Measurements from ENCODE around the gene DCC. TPM values are rescaled to one million over a fixed set of nuclear protein-coding genes. Genes with fewer than 3 reads are reported as not detected.
A peak's percentile ranks its signal among the peaks of the same experiment; 100 is the strongest.
"Not testable (repeated sequence)": the region's sequence is repeated elsewhere in the genome, so short reads cannot be mapped to it uniquely, and the experiment has no call there.

The DCC gene
- total RNA-seq, 2 donors from 2014 or later = 0.03 TPM; not detected in 1

DNA sequence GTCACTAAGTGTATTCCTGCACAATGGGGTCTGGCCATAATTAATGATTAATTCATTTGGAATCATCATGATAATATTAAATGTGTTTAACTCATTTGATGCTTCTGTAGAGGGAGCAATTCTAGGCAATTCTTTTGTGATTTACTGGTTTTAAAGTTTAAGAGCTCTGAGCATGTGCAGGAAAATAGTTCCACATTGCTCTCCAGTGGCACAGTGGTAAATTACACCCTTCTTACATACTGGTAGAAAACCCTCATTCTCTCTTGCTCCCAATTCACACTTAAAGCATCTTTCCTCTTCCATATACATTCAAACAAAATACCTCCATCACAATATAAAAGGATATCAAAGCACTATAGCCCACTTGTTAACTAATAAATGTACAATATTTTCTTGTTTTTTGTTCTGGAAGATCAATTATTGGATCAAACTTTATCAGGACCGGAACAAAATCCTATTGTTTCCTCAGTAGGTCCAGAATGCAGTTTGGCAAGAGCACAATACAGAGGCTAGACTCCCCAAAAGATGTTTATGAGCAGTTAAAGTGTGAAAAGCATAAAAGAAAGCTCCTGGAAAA is 1040.2 kb downstream of the DCC start:
- intact Hi-C loops (cut with DNase I) = no loop called here
- no peak for ATAC-seq

DNA sequence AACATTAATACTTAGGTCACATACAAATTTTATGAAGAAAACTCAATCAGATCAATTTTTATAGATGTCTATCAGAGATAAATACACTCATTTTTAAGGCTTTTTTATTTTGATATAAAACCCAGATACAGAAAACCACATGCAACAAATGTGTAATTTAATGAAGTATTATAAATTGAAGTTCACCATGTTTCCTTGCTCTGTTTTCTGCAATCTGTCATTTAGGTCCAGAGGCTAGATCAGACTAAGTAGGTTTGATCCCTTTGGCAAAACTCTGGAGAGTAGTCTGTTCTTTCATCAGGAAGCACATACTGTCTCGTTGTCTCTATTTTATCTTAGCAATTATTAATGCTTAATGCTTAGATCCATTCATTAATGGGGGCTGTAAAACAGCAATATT is 1042.9 kb downstream of the DCC start:
- intact Hi-C loops (cut with DNase I) = no loop called here
- no peak for DNase-seq
- ATAC-seq = no peak

More for the DNA sequence above, 1040.2 kb downstream of the DCC start:
- no peak for DNase-seq

DNA sequence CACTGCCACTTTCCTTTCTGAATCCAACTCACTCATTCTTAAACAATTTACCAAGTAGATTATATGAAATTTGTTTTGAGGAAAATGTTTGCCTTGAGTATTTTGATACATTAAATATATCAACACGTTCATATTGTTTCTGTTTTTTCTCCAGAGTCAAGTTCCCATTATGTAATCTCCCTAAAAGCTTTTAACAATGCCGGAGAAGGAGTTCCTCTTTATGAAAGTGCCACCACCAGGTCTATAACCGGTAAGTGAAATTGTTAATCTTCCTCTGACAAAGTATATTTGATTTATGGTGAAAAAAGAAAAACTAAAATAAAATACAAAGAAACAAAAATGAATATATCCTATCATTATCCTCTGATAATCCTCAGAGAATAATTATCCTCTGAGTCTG is 1045.9 kb downstream of the DCC start:
- ATAC-seq = no peak
- intact Hi-C loops (cut with DNase I) = no loop called here

DNA sequence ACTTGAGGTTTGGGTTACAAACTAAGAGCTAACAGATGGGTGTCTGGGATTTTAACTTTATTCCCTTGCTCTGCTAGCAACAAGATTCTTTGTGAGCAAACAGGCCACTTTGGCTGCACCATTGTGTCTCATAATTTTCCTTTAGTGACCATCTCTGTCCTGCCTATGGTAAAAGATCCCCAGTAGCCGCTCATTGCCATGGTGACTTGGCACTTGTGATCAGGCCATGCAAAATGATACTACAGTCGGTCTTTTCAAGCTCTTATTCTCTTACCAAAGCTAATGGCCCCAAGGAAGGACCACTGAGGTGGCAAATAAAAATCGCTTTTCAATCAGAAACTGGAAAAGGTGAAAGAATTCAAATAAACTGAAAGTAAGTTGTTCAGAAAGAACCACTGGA is 1047.6 kb downstream of the DCC start:
- ATAC-seq = no peak
- intact Hi-C loops (cut with DNase I) = no loop called here
- DNase-seq = no peak

More for the DNA sequence above, 1045.9 kb downstream of the DCC start:
- DNase-seq = no peak

DNA sequence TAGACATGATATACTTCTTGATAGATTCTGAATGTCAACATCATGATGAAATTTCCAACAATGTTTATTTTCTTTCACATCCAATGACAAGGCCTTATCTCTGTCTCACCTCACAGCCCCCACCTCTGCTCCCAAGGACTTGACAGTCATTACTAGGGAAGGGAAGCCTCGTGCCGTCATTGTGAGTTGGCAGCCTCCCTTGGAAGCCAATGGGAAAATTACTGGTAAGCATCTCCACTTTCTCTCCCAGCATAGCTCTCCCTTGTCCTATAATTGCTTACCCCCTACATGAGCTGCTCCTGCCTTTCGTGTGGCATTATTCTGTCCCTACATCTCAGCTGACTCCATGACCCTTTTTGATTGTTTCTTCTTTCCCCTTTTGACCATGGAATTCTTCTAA is 1062.7 kb downstream of the DCC start:
- intact Hi-C loops (cut with DNase I) = no loop called here
- ATAC-seq (no peak), DNase-seq (no peak)

DNA sequence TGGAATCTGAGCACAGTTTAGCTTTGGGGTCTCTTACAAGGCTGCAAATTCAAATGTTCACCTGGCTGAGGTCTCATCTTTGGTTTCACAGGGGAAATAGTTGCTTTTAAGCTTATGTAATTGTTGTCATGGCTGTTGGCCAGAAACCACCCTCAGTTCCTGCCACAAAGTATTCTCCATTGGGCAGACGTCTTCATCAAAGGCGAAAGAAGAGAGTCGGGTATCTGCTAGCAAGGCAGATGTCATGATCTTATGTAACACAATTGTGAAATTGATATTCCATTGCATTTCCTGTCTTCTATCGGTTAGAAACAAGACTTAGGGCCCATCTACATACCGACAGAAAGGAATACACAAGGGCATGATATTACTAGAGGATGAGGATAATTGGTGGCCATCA is 1068.3 kb downstream of the DCC start:
- DNase-seq (no peak), ATAC-seq (no peak)
- intact Hi-C loops (cut with DNase I) = no loop called here

DNA sequence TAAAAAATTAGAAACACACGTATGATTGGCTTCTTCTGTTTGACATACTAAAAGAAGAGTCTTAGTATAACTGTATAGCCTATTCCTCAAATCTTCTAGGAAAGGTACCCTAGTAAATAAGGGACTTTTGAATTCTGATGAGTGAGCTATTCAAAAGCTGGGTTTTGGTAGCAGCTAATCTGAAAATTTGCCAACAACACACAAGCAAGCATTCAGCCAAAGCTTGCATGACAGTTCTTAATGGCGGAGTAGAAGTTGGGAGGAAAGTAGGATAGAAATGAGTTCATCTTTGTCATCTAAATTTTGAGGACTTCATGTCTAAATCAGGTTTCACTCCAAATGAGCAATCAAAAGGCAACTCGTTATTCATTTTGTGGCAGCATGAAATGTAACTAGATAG is 1071.5 kb downstream of the DCC start:
- DNase-seq = no peak
- intact Hi-C loops (cut with DNase I) = no loop called here
- no peak for ATAC-seq

DNA sequence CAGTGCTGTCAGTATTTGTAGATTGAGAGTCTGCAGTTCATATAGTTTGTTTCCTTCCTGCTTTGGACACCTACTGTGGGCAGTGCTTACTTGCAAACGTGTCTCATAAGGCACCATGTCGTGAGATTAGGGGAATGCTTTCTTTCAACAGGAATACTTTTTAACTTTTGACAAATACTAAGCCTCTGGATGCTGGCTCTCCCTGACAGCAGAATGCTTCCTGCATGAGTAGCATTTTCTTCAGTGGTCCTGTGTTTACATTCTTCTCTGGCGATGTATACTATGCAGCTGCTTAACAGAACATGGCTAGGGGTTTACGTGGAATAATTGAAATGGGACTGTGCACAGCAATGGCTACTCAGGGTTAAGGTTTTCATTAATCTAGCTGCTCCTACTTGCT is 1077.0 kb downstream of the DCC start:
- DNase-seq = no peak

DNA sequence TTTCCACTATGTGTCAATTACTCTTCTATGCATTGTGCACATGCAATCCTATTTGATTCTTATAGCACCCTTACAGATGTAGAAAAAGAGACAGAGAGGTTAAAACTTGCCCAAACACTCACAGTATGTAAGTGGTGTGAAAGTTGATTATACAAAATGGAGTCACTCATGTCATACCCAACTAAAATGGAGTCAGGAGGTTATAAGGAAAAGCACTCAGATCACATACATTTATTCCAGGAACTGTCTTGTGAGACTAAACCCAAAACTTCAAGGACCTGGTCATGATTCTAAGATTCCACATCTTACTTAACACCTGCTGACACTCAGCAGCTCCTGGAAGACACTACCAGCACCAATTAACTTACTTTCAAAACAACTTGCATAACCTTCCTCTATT is 1081.9 kb downstream of the DCC start:
- intact Hi-C loops (cut with DNase I) = no loop called here
- no peak for DNase-seq
- ATAC-seq = no peak

More for the DNA sequence above, 1077.0 kb downstream of the DCC start:
- no peak for ATAC-seq
- intact Hi-C loops (cut with DNase I) = no loop called here

DNA sequence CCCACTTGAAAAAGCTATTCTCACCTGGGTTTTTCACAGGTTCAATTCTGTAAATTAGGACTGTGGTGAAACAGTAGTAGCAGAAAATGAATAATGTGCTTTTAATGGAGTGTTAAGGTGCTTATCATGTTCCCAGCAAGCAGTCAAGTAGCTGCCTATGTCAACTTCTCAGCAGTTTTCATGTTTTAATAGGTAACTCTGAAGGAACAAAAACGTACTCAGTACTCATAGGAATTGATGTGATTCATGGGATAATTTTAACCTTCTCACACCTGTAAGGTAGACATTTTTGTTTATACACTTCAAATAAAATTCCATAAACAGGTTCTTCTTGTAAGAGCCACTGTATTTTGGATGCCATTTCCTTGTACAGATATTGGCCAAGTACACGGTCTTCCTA is 1082.9 kb downstream of the DCC start:
- intact Hi-C loops (cut with DNase I) = no loop called here
- ATAC-seq = no peak
- no peak for DNase-seq

DNA sequence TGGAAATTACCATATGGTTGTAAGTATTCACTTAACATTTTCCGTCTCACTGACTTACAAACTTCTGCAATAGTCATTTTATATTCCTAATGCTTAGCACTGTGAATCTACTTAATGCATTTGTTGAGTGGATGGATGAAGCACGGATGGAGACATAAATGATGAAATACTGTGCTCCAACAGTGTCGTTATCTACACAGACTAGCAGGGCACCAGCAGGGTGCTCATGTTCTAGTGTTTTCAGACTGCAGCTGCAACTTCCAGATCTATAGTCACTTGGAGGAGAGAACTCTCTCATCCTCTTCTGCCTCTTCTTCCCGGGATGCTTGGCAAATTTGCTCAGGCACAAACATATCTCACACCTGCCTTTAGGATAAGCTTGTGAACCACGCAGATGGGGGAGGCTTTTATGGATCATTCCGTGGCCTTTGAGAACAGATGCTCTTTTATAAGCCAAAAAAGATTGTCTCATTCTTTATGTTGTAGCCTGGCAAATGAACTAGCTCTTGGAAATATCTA is 1086.7 kb downstream of the DCC start:
- intact Hi-C loops (cut with DNase I) = no loop called here
- no peak for DNase-seq
- ATAC-seq = no peak

DNA sequence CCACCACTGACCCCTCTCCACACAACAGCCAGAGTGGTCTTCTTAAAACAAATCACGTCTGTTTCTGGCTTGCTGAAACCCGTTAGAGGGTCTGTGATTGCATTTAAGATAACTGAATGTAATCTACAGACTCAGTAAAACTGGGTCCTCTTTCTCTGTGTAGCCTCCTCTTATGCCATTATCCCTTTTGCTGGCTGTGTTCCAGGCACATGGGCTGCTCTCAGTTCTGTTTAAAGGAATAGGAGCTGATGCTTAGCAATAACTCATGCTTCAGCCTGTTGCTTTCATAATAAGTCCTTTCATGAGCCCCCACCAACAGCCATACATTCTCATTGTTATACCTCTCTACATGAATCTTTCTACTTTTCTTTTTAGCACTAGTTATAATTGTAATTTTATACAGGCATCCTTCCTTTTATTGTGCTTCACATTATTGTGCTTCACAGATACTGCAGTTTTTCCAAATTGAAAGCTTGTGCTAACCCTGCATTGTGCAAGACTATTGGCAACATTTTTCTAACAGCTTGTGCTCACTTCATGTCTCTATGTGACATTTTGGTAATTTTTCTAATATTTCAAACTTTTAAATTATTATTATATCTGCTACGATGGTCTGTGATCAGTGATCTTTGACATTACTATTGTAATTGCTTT is 1101.9 kb downstream of the DCC start:
- intact Hi-C loops (cut with DNase I) = no loop called here
- DNase-seq (no peak), ATAC-seq (no peak)

DNA sequence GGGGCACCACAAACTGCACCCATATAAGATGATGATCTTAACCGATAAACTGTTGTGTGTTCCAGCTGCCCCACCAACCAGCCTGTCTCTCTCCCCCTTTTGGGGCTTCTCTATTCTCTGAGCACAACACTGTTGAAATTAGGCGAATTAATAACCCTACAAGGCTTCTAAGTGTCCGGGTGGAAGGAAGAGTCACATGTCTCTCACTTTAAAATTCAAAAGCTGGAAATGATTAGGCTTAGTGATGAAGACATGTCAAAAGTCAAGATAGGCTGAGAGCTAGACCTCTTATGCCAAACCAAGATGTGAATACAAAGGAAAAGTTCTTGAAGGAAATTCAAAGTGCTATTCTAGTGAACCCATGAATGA is 1102.4 kb downstream of the DCC start:
- intact Hi-C loops (cut with DNase I) = no loop called here
- no peak for ATAC-seq
- no peak for DNase-seq

DNA sequence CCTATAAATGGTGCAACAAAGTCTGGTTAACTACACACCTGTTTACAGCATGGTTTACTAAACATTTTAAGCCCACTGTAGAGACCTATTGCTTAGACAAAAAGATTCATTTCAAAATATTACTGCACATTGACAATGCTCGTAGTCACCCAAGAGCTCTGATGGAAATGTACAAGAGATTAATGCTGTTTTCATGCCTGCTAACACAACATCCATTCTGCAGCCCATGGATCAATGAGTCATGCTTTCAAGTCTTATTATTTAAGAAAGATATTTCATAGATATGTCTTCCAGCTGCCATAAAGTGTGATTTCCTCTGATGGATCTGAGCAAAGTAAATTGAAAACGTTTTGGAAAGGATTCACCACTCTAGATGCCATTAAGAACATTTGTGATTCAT is 1103.3 kb downstream of the DCC start:
- no peak for DNase-seq
- intact Hi-C loops (cut with DNase I) = no loop called here
- ATAC-seq = no peak

DNA sequence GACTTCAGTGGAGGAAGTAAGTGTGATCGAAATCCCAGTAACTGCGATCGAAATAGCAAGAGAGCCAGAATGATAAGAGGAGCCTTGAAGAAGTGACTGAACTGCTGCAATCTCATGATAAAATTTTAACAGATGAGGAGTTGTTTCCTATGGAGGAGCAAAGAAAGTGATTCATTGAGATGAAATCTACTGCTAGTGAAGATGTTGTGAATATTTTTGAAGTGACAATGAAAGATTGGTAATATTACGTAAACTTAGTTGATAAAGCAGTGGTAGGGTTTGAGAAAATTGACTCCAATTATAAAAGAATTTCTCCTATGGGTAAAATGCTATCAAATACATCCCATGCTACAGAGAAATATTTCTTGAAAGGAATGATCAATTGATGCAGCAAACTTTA is 1103.8 kb downstream of the DCC start:
- no peak for ATAC-seq
- intact Hi-C loops (cut with DNase I) = no loop called here
- DNase-seq = no peak

DNA sequence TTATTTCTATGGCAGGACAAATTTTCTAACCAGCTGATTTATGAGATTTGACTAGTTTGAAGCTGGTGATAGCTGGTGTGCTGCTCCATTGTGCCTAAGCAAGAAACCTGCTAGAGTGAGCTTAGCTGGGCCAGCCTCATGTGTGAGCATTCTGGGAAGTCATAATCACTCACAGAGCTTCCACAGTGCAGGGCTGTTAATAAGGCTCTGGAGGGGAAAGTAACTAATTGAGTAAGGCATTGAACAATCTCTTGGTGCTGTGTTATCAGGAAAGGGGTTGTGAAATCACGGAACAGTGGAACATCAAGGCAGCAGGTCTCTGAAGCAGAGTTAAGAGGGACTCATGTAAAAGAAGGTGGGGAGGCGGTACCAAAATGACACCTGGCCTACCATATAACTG is 1111.9 kb downstream of the DCC start:
- DNase-seq (no peak), ATAC-seq (no peak)
- intact Hi-C loops (cut with DNase I) = no loop called here

DNA sequence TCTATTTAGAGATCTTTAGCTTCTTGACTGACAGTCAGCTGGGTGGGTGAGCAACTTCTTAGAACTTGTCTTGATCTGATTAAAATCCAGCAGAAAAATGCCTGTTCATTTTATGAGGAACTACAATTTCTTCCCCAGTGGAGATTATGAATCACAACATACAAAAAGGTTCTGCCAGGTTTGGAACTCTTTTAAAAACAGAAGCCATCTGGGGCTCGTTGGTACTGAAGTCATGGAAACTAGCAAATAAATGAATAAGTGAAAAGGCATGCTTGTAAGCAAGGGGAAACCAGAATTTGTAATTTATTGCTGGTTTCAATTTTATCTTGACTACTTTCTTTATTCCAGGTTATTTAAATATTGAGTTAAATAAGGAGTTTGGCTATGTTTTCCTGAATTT is 1117.1 kb downstream of the DCC start:
- no peak for DNase-seq
- ATAC-seq = peak in 1 of 2 donors; percentile 64
- intact Hi-C loops (cut with DNase I) = no loop called here

DNA sequence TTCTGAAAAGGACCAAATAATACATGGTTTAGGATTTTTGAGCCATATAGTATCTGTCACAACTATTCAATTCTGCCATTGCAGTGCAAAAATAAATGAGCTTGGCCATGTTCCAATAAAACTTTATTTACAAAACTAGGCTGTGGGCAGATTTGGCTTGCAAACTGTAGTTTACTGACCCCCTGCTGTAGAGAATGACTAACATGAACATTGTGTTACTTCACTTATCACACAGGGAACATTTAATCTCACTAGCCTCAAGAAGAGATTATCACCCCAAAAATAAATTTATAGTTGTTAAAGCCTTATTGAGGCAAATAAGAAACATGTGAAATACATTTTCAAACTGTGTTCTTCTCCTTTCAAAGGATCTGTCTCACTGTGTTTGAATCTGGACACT is 1118.3 kb downstream of the DCC start:
- ATAC-seq (peak in 1 of 2 donors; percentile 17), DNase-seq (no peak)
- intact Hi-C loops (cut with DNase I) = no loop called here

DNA sequence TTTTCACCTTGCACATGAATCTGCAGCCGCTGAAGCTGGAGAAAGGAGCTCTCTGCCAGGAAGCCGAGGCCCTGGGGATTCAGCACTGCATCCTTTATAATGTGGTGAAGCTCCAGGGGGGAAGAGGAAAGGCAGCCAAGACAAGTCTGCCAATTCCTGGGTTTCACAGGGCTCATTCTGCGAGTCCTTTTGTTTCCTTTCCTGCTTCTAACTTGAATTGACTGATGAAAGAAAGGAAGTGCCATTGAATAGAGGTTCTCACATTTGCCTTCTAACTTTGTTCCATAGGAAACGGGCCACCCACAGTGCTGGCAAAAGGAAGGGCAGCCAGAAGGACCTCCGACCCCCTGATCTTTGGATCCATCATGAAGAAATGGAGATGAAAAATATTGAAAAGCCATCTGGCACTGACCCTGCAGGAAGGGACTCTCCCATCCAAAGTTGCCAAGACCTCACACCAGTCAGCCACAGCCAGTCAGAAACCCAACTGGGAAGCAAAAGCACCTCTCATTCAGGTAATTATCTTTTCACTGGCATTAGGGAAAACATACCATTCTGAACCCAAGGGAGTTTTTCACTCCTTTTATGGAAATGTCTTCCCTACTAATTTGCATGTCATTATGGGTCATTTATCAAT is 1119.1 kb downstream of the DCC start:
- ATAC-seq (peak in 1 of 2 donors; percentile 37), DNase-seq (peak; percentile 23)
- intact Hi-C loops (cut with DNase I) = no loop called here

DNA sequence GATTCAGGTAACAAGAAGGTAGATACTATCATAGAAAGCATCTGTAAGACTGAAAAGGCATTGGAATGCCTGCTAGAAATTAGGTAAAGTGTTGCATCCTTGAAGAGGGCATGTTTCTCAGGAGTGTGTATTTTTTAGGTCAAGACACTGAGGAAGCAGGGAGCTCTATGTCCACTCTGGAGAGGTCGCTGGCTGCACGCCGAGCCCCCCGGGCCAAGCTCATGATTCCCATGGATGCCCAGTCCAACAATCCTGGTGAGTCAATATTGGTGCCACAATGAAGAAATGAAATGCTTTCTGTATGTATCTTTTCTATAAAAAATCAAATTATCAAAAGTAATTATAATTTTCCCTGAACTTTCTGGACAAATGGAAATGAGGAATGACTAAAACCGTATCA is 1127.8 kb downstream of the DCC start:
- ATAC-seq (no peak), DNase-seq (no peak)
- intact Hi-C loops (cut with DNase I) = no loop called here

DNA sequence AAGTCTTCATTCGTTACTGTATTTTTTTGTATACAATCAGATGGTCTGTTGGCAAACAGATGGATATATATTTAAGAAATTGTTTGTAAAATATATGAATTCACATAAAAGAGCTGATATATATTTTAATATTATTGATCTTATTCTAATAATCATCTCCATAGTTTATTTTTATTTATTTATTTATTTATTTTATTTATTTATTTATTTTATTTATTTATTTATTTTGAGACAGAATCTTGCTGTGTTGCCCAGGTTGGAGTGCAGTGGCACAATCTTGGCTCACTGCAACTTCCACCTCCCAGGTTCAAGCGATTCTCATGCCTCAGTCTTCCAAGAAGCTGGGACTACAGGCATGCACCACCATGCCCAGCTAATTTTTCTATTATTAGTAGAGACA is 1128.2 kb downstream of the DCC start:
- ATAC-seq; intact Hi-C loops (cut with DNase I); DNase-seq: not testable (repeated sequence)
